ENCODE data around the gene POU4F1. TPM values are rescaled to one million over a fixed set of nuclear protein-coding genes. Genes with fewer than 3 reads are reported as not detected.

The POU4F1 gene
- total RNA-seq, 1 donor from 2014 or later = not detected

DNA sequence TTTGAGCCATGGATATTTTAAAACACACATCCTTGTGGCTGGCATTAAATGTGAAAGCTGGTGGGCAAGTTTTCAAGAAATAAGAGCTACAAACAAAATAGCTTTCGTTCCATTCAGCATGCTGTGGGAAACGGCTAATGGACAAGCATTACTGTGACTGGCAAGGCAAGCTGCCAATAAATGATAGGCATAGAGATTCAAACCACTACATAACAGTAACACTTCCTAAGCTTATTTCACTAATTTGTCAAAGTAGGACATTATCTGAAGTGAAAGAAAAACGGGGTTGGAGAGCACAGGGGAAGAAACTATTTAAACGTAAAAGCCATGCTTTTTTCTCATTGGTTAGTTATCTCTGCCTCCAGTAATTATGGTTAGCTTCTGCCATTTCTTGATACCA, 29.6 kb upstream of the POU4F1 start:
- TF ChIP-seq, protein P1, sequence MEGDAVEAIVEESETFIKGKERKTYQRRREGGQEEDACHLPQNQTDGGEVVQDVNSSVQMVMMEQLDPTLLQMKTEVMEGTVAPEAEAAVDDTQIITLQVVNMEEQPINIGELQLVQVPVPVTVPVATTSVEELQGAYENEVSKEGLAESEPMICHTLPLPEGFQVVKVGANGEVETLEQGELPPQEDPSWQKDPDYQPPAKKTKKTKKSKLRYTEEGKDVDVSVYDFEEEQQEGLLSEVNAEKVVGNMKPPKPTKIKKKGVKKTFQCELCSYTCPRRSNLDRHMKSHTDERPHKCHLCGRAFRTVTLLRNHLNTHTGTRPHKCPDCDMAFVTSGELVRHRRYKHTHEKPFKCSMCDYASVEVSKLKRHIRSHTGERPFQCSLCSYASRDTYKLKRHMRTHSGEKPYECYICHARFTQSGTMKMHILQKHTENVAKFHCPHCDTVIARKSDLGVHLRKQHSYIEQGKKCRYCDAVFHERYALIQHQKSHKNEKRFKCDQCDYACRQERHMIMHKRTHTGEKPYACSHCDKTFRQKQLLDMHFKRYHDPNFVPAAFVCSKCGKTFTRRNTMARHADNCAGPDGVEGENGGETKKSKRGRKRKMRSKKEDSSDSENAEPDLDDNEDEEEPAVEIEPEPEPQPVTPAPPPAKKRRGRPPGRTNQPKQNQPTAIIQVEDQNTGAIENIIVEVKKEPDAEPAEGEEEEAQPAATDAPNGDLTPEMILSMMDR (conservative IDR thresholded peaks at IDR 0.05; ENCODE audit: low read depth, low read length) = no peak
- no peak for DNase-seq (ENCODE audit: low read depth)
- H3K4me3 ChIP-seq (ENCODE audit: low read depth, low read length) = no peak overlapping the region

DNA sequence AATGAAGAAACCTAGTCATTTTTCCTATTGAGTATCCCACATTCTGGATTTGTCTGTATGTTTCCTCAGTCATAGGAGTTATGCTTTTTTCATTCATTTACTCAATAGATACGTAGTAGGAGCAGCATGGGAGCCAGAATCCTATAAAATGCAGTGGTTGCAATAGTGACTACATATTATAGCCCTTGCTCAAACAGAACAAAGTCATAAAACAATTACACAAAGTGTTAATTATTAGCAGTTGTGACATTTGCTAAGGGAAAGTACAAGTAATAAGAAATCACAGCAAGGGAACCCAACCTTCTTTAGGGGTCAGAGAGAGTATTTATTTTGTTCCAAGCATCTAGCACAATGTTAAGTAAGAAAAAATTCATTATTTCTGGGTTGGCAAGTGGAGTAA, 27.7 kb upstream of the POU4F1 start:
- TF ChIP-seq, protein P1 (conservative IDR thresholded peaks at IDR 0.05; ENCODE audit: low read depth, low read length) = no peak
- no peak for DNase-seq (ENCODE audit: low read depth)
- H3K4me3 ChIP-seq (ENCODE audit: low read depth, low read length) = no peak overlapping the region

DNA sequence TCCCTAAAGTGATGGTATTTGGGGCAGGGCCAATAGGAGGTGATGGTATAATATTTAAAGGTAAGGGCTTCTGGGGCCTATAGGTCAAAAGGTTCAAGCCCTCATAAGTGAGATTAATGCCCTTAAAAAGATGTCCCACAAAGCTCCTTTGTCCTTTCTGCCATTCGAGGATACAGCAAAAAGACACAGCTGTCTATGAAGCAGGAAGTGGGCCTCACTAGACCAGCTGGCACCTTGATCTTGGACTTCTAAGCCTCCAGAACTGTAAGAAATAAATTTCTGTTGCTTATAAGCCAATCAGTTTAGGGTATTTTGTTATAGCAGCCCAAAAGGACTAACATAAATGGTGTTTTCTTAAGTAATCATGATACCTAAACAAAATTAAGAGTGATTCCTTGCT, 27.2 kb upstream of the POU4F1 start:
- TF ChIP-seq, protein P1 (conservative IDR thresholded peaks at IDR 0.05; ENCODE audit: low read depth, low read length) = no peak
- H3K4me3 ChIP-seq (ENCODE audit: low read depth, low read length) = no peak overlapping the region
- no peak for DNase-seq (ENCODE audit: low read depth)

DNA sequence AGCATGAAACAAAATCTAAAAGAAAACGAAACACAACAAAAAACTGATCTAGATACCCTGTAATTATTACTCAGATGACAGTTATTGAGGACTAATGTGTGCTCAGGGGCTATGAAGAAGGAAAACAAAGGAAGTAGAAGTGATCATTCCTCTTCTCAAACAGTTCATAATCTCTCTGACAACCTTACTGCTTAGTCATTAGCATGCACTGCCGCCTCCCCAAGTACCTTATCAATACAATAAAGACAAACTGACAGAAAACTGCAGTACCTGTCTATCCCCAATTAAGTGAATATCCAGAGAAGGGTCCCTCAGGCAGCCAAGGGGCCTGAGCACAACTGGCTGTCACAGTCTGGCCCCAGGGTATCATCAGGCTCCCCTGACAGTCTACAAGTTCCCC, 22.0 kb upstream of the POU4F1 start:
- TF ChIP-seq, protein P1 (conservative IDR thresholded peaks at IDR 0.05; ENCODE audit: low read depth, low read length) = no peak
- no peak for DNase-seq (ENCODE audit: low read depth)
- no peak overlapping the region for H3K4me3 ChIP-seq (ENCODE audit: low read depth, low read length)

DNA sequence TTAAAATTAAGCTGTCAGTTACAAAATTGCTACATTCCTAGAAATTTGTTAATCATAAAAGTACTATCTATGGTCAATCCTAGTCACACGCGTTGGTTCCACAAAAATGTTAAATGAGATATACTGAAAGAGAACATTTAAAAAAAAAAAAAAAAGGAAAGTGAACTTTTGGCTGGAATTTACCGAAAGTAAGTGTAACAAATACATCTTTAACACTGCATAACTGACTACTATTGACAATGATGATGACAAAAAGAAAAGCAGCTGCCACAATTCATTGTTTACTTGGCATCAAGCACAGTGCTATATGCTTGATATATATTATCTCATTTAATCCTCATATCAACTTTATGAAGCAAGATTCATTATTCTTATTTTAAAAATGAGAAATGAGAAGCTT, 19.8 kb upstream of the POU4F1 start:
- H3K4me3 ChIP-seq (ENCODE audit: low read depth, low read length) = no peak overlapping the region
- TF ChIP-seq, protein P1 (conservative IDR thresholded peaks at IDR 0.05; ENCODE audit: low read depth, low read length) = no peak
- DNase-seq (ENCODE audit: low read depth) = no peak

DNA sequence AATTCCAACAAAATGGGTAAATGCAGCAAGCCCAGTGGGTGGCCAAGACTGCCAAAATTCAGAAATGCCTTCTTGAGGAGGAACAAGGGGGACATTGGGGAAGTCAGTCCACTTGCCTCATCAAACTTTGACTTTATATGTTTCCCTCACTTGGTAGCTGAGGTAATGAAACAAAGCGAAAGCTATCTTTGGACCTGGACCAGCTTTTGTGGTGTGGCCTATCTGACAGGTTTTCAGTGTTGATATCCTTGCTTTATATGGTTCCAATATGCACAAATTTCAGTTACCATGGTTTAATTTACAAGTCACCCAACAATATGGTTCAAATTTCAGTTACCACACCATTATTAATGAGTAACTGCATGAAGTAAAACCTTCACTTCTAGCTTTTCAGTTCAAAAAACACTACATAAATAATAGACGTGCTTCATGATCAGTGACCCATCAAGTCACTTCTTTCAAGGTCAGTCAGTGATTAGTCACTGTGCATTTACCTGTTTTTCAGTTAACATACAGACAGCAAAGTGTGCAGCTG, 17.7 kb upstream of the POU4F1 start:
- no peak overlapping the region for H3K4me3 ChIP-seq (ENCODE audit: low read depth, low read length)
- TF ChIP-seq, protein P1 (conservative IDR thresholded peaks at IDR 0.05; ENCODE audit: low read depth, low read length) = no peak
- DNase-seq (ENCODE audit: low read depth) = peak; percentile 37

DNA sequence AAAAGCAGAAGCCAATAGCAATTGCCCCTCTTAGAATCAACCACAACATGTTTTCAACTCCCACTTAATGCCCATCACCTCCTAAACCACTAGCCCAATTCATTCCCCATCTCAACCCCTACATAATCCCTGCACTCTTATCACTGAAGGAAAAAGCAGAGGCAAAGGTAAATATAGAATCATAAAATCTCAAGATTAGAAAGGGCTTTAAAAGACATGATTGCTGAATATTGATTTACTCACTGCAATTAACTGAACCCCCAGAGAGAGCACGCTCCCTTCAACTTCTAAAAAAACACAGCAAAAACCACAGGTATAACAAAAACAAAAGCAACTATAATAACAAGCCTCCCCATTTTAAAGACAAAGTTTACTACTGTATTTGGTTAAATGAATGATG, 15.1 kb upstream of the POU4F1 start:
- no peak for DNase-seq (ENCODE audit: low read depth)
- TF ChIP-seq, protein P1 (conservative IDR thresholded peaks at IDR 0.05; ENCODE audit: low read depth, low read length) = no peak

More for the DNA sequence above, 15.1 kb upstream of the POU4F1 start:
- H3K4me3 ChIP-seq (ENCODE audit: low read depth, low read length) = no peak overlapping the region
